SKM-1 treated with dmso at 0.1 percent for 144 hours (cell line): ENCODE data around the gene IFIT2.
"Not testable (repeated sequence)": the region's sequence is repeated elsewhere in the genome, so short reads cannot be mapped to it uniquely, and the experiment has no call there.

ENCODE experiments used
- DNase-seq: peaks from one replicate; lab custom pipeline; 2025; ENCODE audit not compliant: unreplicated experiment; lab: John Stamatoyannopoulos, UW

IFIT2 gene

DNA sequence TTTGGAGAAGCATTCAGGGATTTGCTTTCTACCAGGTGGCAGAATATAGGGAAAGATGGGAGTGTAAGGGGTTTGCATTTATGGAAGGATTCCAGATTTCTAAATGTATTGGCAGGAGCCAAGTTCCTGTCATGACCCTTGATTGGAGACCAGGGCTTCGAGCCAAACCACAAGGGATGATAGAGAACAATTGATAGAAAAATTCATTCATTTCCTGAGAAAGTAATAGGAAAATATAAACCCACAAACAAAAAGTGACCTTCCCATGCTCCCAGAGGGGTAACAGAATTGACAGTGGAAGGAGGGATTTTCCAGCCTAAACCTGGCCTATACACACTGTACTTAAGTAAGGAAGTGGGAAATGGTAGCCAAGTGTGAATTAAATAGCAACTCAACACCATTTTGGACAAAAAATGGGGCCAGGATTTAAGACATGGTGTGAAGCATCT is 22.4 kb upstream of the IFIT2 start:
- no peak for DNase-seq

- no peak for DNase-seq
Observed at GRCh38 chr10:89280508-89280907, 21.3 kb upstream of the IFIT2 start.

DNA sequence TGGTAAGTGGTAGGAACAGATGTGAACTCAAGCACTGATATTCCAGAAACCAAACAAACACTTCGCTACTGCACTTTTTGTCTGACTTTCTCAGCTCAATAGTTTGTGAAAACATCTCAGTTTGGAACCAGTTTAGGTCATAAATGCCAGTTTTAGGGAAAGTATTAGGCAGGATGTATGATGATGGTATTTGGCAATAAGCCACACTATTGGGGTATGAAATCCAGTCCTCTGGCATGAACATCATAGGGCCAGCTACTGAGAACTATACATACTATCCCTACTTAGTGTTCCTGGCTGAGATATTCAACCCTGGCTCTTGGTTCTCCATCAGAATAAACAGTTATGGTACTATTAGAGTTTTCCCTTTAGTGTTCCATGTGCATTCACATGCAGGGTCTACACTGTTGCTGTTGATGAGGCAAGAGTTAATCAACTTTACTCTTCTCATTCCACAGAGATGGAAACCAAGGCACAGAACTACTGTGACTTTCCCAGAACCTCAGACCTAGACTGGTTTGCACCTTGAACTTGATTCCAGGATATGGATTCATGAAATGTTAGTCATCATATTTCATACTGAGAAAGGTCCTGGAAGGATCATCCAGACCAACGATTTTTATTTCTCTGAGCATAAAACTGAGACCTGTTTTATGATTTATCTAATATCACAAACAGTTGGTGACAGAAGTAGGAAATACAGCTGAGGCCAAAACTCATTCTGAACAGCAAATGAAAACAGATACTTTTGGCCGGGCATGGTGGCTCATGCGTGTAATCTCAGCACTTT is 20.0 kb upstream of the IFIT2 start:
- no peak for DNase-seq

- DNase-seq, result no peak
Observed at GRCh38 chr10:89283025-89283935, 18.6 kb upstream of the IFIT2 start.

DNA sequence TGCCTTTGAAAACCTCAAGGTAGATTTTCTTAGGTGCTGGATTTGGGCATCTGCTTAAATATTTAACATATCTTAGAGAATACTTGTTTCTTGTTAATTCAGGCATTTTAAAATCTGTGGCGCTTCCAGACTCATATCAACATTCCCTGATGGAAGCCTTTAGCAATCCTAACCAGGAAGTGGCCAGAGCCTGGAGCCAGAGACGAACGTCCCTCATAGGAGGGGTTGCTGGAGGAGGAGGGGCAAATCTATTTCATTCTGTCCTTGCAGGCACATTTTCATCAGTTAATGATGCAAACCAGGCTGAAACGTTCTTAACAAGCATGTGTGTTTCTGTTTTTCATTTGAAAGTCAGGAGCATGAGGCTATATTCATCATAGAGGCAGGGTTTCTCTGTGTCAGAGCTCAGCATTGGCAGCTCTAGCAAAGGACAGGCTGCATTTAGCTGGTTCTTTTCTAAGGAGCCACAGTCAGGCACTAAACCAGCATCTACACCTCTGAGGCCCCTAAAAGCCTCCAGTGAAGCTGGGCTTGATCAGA is 17.8 kb upstream of the IFIT2 start:
- no peak for DNase-seq

DNA sequence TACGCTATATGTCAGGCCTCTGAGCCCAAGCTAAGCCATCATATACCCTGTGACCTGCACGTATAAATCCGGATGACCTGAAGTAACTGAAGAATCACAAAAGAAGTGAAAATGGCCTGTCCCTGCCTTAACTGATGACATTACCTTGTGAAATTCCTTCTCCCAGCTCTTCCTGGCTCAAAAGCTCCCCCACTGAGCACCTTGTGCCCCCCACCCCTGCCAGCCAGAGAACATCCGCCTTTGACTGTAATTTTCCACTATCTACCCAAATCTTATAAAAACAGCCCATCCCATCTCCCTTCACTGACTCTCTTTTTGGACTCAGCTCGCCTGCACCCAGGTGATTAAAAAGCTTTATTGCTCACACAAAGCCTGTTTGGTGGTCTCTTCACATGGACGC is 17.1 kb upstream of the IFIT2 start:
- DNase-seq, result not testable (repeated sequence)

DNA sequence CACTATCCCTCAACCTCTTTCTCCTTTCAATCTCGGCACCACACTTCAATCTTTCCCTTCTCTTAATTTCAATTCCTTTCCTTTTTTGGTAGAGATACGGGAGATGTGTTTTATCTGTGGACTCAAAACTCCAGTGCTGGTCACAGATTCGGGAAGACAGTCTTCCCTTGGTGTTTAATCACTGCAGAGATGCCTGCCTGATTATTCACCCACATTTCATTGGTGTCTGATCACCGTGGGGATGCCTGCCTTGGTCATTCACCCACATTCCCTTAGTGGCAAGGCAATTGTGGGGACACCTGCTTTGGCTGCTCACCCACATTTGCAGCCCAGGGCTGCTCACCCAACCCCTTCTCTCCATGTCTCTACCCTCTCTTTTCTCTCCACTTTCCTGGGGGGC is 16.5 kb upstream of the IFIT2 start:
- not testable (repeated sequence) for DNase-seq

GRCh38 chr10:89294721-89295239 is 7.1 kb upstream of the IFIT2 start:
- no peak for DNase-seq

GRCh38 chr10:89295597-89295996 is 6.2 kb upstream of the IFIT2 start:
- peak; percentile 38 for DNase-seq

DNA sequence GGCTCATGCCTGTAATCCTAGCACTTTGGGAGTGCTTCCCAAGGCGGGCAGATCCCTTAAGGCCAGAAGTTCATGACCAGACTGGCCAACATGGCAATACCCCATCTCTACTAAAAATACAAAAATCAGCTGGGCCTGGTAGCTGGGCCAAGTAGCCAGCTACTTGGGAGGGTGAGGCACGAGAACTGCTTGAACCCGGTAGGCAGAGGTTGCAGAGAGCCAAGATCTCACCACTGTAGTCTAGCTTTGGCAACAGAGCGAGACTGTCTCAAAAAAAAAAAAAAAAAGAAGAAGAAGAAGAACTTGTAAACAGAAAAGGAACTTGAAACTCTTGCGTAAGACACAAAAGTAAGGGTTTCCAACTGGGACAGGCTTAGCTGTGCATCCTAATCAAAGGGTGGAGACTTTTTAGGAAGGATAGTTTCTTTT is 5.6 kb upstream of the IFIT2 start:
- peak; percentile 80 for DNase-seq

DNA sequence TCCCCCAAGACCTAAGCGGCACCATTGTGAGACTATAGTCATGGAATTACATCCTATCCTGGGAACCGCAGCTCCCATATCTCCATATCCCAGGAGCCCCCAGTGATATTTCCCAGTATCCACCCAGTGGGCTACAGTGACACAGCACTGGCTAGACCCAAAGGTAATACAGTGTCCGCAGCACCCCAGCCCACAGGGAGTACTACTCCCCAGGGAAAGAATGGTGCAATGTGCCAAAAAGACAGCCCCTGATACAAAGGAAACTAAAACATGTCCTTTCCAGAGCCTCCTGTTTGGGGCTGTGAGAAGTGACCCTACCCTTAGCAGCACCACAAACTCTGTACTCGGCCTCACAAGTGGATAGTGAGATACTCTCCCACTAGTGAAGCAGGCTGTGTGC is 4.5 kb upstream of the IFIT2 start:
- no peak for DNase-seq

GRCh38 chr10:89297791-89298190 is 4.1 kb upstream of the IFIT2 start:
- DNase-seq, result no peak

GRCh38 chr10:89299031-89299430 is 2.8 kb upstream of the IFIT2 start:
- no peak for DNase-seq

DNA sequence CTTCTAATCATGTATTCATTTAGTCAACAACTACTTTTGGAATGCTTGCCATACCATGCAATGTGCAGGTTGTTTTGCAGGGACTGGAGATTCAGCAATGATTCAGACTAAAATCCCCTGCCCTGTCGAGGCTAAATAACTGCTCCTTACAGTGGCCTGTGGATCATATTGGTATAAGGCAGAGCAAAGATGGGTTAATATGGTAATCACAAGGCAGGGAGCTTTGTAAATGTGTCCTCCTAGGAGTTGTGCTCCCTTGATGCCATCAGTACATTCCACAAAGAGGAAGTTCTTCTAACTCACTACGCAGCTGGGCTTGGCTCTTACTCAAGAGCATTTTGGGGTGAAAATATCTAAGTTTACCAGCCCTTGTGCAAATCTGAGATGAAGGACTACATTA is 614 bp upstream of the IFIT2 start:
- peak; percentile 65 for DNase-seq

- no peak for DNase-seq
Observed at GRCh38 chr10:89302625-89303024, 779 bp downstream of the IFIT2 start.

GRCh38 chr10:89303161-89303560 is 1.3 kb downstream of the IFIT2 start:
- no peak for DNase-seq

- DNase-seq, result no peak
Observed at GRCh38 chr10:89304026-89304425, 2.2 kb downstream of the IFIT2 start.

- no peak for DNase-seq
Observed at GRCh38 chr10:89304446-89304845, 2.6 kb downstream of the IFIT2 start.

- no peak for DNase-seq
Observed at GRCh38 chr10:89304925-89305324, 3.1 kb downstream of the IFIT2 start.

GRCh38 chr10:89305766-89306433 is 4.1 kb downstream of the IFIT2 start:
- DNase-seq, result no peak
